BE2C (cell line): ENCODE measurements around the gene SLC27A2.

Experiments used
- DNase-seq: peaks from one replicate; pipeline ENCODE4 v3.0.0-alpha.2; 2020
- H3K27me3 ChIP-seq: fragments of 250-450 bp; sonication (Bioruptor Pico); 2 replicates; pipeline ENCODE4 v1.5.1; 2020; ENCODE audit warnings: mild to moderate bottlenecking
- H3K36me3 ChIP-seq: fragments of 250-450 bp; sonication (Bioruptor Pico); 2 replicates; pipeline ENCODE4 v1.5.1; 2020; ENCODE audit warnings: mild to moderate bottlenecking
- H3K4me1 ChIP-seq: fragments of 250-450 bp; sonication (Bioruptor Pico); 2 replicates; pipeline ENCODE4 v1.5.1; 2020
- H3K4me3 ChIP-seq: 2 replicates; pipeline ENCODE4 v1.5.1; 2011; ENCODE audit warnings: low read depth, low read length
- H3K9me3 ChIP-seq: fragments of 250-450 bp; sonication (Bioruptor Pico); 2 replicates; pipeline ENCODE4 v1.5.1; 2020
- TF ChIP-seq, protein P1 (sequence below): IDR thresholded peaks from 2 replicates; pipeline ENCODE4 v1.5.1; 2012; ENCODE audit warnings: mild to moderate bottlenecking, low read depth, low read length

Gene SLC27A2

DNA sequence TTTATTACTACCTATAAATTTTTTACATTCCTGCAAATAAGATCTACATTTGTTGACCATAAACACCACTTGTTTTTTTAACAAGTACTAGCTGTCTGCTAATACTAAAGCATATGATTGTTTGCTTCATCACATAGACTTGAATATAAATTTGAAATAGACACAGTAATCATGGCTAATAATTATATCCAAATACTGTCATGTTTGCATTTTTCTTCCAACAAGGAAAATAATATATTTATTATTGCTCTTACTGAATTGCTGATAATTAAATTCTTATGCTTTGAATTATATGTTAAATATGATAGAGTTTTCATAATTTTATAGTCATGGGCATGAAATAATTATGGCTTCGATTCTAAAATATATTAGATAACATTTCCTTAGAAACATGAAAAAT, 43.1 kb downstream of the SLC27A2 start:
- DNase-seq: no peak
- Histone ChIP-seq H3K36me3 (no peaks in the 10 kb centered on the region), H3K27me3 (peaks cover 3% of the 10 kb centered on the region; the same call in 1 of the 2 replicates), H3K4me3 (no peak overlapping the region), H3K4me1 (no peaks in the 10 kb centered on the region; the same call in 1 of the 2 replicates), H3K9me3 (no peaks in the 10 kb centered on the region)
- TF ChIP-seq, protein P1, sequence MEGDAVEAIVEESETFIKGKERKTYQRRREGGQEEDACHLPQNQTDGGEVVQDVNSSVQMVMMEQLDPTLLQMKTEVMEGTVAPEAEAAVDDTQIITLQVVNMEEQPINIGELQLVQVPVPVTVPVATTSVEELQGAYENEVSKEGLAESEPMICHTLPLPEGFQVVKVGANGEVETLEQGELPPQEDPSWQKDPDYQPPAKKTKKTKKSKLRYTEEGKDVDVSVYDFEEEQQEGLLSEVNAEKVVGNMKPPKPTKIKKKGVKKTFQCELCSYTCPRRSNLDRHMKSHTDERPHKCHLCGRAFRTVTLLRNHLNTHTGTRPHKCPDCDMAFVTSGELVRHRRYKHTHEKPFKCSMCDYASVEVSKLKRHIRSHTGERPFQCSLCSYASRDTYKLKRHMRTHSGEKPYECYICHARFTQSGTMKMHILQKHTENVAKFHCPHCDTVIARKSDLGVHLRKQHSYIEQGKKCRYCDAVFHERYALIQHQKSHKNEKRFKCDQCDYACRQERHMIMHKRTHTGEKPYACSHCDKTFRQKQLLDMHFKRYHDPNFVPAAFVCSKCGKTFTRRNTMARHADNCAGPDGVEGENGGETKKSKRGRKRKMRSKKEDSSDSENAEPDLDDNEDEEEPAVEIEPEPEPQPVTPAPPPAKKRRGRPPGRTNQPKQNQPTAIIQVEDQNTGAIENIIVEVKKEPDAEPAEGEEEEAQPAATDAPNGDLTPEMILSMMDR: no peak

DNA sequence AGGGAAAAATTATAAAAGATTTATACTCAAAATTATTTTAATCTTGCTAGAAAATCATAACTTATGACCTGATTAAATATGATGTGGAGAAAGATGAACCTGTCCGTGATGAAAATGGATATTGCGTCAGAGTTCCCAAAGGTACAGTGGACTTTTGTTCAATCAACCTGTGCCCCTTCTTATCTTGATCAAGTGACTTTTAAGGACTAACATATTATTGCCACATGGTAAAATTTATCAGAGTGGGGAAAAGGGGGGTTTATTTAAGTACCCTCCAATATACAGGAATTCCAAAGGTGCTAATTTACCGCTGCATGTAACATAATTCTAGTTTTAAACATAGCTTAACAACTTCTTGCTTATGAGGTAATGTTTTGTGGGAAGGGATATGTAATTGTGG, 43.9 kb downstream of the SLC27A2 start:
- TF ChIP-seq, protein P1: no peak
- H3K36me3 ChIP-seq: no peaks in the 10 kb centered on the region
- H3K9me3 ChIP-seq: no peaks in the 10 kb centered on the region
- no peak for DNase-seq
- no peak overlapping the region for H3K4me3 ChIP-seq
- H3K4me1 ChIP-seq: no peaks in the 10 kb centered on the region; the same call in 1 of the 2 replicates
- H3K27me3 ChIP-seq: peaks cover 3% of the 10 kb centered on the region; the same call in 1 of the 2 replicates

DNA sequence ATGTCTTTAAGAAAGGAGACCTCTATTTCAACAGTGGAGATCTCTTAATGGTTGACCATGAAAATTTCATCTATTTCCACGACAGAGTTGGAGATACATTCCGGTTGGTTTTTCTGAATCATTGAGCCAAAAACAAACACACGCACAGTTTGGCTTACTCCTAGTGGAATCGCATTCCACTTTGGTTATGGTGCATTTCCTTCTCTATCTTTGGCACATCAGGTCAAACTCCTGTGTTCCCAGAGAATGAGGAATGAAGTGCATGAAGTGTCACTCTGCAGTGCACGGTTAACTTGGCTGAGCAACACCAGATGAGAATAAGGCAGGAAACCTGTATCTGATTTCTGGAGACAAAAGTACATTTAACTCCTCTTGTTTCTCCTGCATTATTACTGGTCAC, 45.1 kb downstream of the SLC27A2 start:
- TF ChIP-seq, protein P1: no peak
- Histone ChIP-seq H3K4me3 (no peak overlapping the region), H3K4me1 (no peaks in the 10 kb centered on the region; the same call in 1 of the 2 replicates), H3K27me3 (no peaks in the 10 kb centered on the region), H3K9me3 (no peaks in the 10 kb centered on the region), H3K36me3 (no peaks in the 10 kb centered on the region)
- DNase-seq: no peak

DNA sequence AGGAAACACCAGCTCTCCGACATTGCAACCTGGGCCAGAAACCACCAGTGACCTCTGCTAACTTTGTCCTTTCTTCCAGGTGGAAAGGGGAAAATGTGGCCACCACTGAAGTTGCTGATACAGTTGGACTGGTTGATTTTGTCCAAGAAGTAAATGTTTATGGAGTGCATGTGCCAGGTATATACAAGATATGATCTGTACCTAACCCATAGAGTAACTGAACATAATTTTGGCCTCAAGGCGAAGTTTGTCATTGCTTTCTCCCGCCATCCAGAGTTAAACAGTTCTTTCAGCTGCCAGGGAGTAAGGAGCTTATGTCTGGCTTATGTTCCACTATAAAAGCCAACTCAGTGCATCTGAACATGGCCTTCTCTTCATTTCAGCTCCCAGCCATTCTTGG, 46.9 kb downstream of the SLC27A2 start:
- Histone ChIP-seq H3K36me3 (no peaks in the 10 kb centered on the region), H3K4me3 (no peak overlapping the region), H3K4me1 (no peaks in the 10 kb centered on the region; the same call in 1 of the 2 replicates), H3K9me3 (no peaks in the 10 kb centered on the region), H3K27me3 (no peaks in the 10 kb centered on the region)
- TF ChIP-seq, protein P1: no peak
- DNase-seq: no peak

DNA sequence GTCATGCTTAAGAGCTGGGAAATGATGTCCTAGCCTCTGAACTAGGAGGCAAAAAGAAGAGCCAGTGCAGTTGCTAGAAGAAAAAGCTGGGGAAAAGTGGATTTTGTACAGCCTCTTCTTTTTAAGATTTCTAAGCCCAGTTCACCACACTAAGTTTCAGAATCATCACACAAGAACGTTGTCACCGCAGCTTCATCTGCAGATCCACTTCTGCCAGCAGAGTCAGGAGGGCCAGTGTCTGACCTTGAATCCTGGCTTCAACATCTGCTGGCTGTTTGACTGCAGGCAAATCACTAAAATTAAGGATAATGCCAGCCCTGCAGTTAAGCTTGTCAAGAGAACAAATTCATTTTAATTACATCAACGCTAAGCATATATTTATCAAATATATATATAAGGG, 47.3 kb downstream of the SLC27A2 start:
- H3K36me3 ChIP-seq: no peaks in the 10 kb centered on the region
- TF ChIP-seq, protein P1: no peak

DNA sequence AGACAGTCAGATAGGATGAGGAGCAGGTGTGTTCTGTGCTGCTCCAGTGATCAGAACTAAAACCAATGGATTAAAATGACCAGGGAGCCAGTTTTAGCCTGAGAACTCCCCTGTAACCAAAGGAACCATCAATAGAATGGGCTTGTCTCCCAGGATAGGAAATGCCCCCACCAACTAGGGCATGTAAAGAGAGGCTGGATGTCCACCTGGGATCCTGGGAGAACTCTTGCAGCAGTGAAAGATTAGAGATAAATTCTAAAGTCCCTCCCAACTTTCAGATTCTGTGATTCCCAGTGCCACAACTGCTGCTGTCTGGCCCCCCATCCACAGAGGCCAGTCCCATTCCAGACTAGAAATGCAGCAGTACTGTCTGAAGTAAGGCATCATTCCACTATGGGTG, 49.8 kb downstream of the SLC27A2 start:
- no peak overlapping the region for H3K4me3 ChIP-seq
- H3K36me3 ChIP-seq: no peaks in the 10 kb centered on the region
- H3K9me3 ChIP-seq: no peaks in the 10 kb centered on the region
- no peaks in the 10 kb centered on the region for H3K27me3 ChIP-seq
- TF ChIP-seq, protein P1: no peak
- no peaks in the 10 kb centered on the region; the same call in 1 of the 2 replicates for H3K4me1 ChIP-seq
- no peak for DNase-seq

More for the DNA sequence above, 47.3 kb downstream of the SLC27A2 start:
- no peak for DNase-seq
- H3K9me3 ChIP-seq: no peaks in the 10 kb centered on the region
- no peaks in the 10 kb centered on the region; the same call in 1 of the 2 replicates for H3K4me1 ChIP-seq
- H3K4me3 ChIP-seq: no peak overlapping the region
- no peaks in the 10 kb centered on the region for H3K27me3 ChIP-seq
